NCI-H345 treated with DMSO at 0.1 percent for 48 hours (cell line): ENCODE measurements around the gene FAM131C.
"Not testable (repeated sequence)": the region's sequence is repeated elsewhere in the genome, so short reads cannot be mapped to it uniquely, and the experiment has no call there.

Experiments
- DNase-seq: peaks from one replicate; lab custom pipeline; 2025; ENCODE audit not compliant: unreplicated experiment; lab: John Stamatoyannopoulos, UW

The FAM131C gene

GRCh38 chr1:16041200-16041599, 32.3 kb downstream of the FAM131C start:
- DNase-seq: no peak

- DNase-seq: not testable (repeated sequence)
Measured at GRCh38 chr1:16039871-16040270, 33.6 kb downstream of the FAM131C start.

- no peak for DNase-seq
Measured at GRCh38 chr1:16038620-16038912, 34.9 kb downstream of the FAM131C start.

- not testable (repeated sequence) for DNase-seq
Measured at GRCh38 chr1:16036461-16036860, 37.0 kb downstream of the FAM131C start.

GRCh38 chr1:16033103-16033632, 40.3 kb downstream of the FAM131C start:
- not testable (repeated sequence) for DNase-seq

GRCh38 chr1:16032388-16033102, 40.9 kb downstream of the FAM131C start:
- DNase-seq: no peak

- no peak for DNase-seq
Measured at GRCh38 chr1:16031551-16031950, 41.9 kb downstream of the FAM131C start.

- no peak for DNase-seq
Measured at GRCh38 chr1:16029288-16029687, 44.2 kb downstream of the FAM131C start.

- DNase-seq: not testable (repeated sequence)
Measured at GRCh38 chr1:16029003-16029268, 44.5 kb downstream of the FAM131C start.

- no peak for DNase-seq
Measured at GRCh38 chr1:16028237-16029002, 45.0 kb downstream of the FAM131C start.

- no peak for DNase-seq
Measured at GRCh38 chr1:16026723-16027484, 46.5 kb downstream of the FAM131C start.

GRCh38 chr1:16026302-16026701, 47.1 kb downstream of the FAM131C start:
- not testable (repeated sequence) for DNase-seq

GRCh38 chr1:16023050-16023653, 50.3 kb downstream of the FAM131C start:
- DNase-seq: no peak

- no peak for DNase-seq
Measured at GRCh38 chr1:16022393-16022792, 51.1 kb downstream of the FAM131C start.

GRCh38 chr1:16021681-16022080, 51.8 kb downstream of the FAM131C start, which contains the start of gene CLCNKA:
TSS of gene CLCNKA (plus strand) at chr1:16022036. CDS start at chr1:16022620, 584 bp downstream.
- no peak for DNase-seq

- DNase-seq: not testable (repeated sequence)
Measured at GRCh38 chr1:16020878-16021277, 52.6 kb downstream of the FAM131C start.

GRCh38 chr1:16020325-16020724, 53.1 kb downstream of the FAM131C start:
- no peak for DNase-seq

- no peak for DNase-seq
Measured at GRCh38 chr1:16019644-16020277, 53.7 kb downstream of the FAM131C start.

- no peak for DNase-seq
Measured at GRCh38 chr1:16018749-16019643, 54.5 kb downstream of the FAM131C start.

GRCh38 chr1:16018308-16018707, 55.1 kb downstream of the FAM131C start:
- DNase-seq: no peak
